Right cardiac atrium (tissue), 5 donors: ENCODE measurements around the gene ARL4A. TPM values are rescaled to one million over a fixed set of nuclear protein-coding genes. Genes with fewer than 3 reads are reported as not detected.
"Not testable (repeated sequence)": the region's sequence is repeated elsewhere in the genome, so short reads cannot be mapped to it uniquely, and the experiment has no call there.

Experiments
- ATAC-seq, 2 donors: fragments of 200-7000 bp; cut with Tn5 transposase; one replicate each; pipeline versions ENCODE4 v1.8.0 to v1.9.1; 2020; ENCODE audit warnings: moderate library complexity in 2 of 2, mild to moderate bottlenecking in 1 of 2
- DNase-seq, 3 donors: peaks; one replicate each; pipeline ENCODE4 v3.0.0-alpha.2; 2020
- H3K27ac ChIP-seq: one replicate; pipeline ENCODE4 v1.5.1; 2013; ENCODE audit warnings: mild to moderate bottlenecking, low read length, control low read depth, moderate library complexity
- H3K27me3 ChIP-seq: one replicate; pipeline ENCODE4 v1.6.1; 2013; ENCODE audit not compliant: control insufficient read depth, insufficient read depth
- H3K4me1 ChIP-seq: one replicate; pipeline ENCODE4 v1.6.1; 2013; ENCODE audit warnings: low read length; ENCODE audit not compliant: control insufficient read depth, insufficient read depth
- H3K4me3 ChIP-seq: one replicate; pipeline ENCODE4 v1.5.1; 2013; ENCODE audit warnings: low read length, control low read depth
- H3K9me3 ChIP-seq: one replicate; pipeline ENCODE4 v1.6.1; 2013; ENCODE audit warnings: low read length; ENCODE audit not compliant: control insufficient read depth
- WGBS: extraction: QIAGEN DNeasy Blood & Tissue Kit; methylation state at CpG from one replicate; pipeline ENCODE4 v1.1.7; 2013; 5-methylcytosine and 5-hydroxymethylcytosine counted together
- intact Hi-C, 4 donors: fragments of 100-400 bp; cut with DNase I; formaldehyde crosslinking; loops; one replicate each; pipeline versions ENCODE4 v1.11.0 to v1.14.0; 2022 to 2023
- polyA plus RNA-seq: library from polyadenylated mRNA; stranded (reverse); fragments of 200-250 nt; gene quantifications from one replicate; pipeline ENCODE4 v1.2.3, GENCODE V29; 2013
- total RNA-seq, 4 donors: library from RNA; stranded (reverse); fragmentation: NEBNext Ultra II Directional; extraction: Animal tissue kit (Norgen Biotek cat#: 25700); gene quantifications; one replicate each; pipeline ENCODE4 v1.2.1, GENCODE V29; 2021
- donor health status: healthy with polysubstance abuse.
- donor health status: DM: no; HTN: yes; CAD: no.
- donor health status: DM: no; HTN: no; CAD: no.
- donor health status: DM: no; HTN: yes; CAD: no; lungs with severe emphysema.
- donor health status: DM: yes; HTN: yes; CAD: no.

The ARL4A gene
- total and polyA plus RNA-seq, 5 donors, result 9.6 to 19.7 (median 12.2) TPM

DNA sequence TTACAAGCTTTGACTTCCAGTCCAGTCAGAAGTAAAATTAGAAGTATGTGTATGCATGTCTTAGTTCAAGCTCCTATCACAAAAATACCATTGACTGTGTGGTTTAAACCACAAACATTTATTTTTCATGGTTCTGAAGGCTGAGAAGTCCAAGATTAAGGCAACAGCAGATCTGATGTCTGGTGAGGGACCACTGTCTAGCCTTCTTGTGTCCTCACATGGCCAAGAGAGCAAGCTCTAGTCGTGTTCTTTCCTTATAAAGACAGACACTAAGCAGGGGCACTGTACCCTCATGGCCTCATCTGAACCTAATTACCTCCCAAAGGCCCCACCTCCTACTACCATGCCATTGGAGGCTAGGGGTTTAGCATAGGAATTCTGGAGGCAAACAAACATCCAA lies 41.3 kb upstream of the ARL4A start:
- 50% methylated on average over 1 of the region's 1 CpG for WGBS
- intact Hi-C loops, result no loop called here
- DNase-seq (no peak), ATAC-seq (no peak)
- no peak overlapping the region for H3K27ac ChIP-seq
- H3K9me3 ChIP-seq, result no peaks in the 10 kb centered on the region
- H3K4me3 ChIP-seq, result no peak overlapping the region
- no peaks in the 10 kb centered on the region for H3K4me1 ChIP-seq
- no peaks in the 10 kb centered on the region for H3K27me3 ChIP-seq

GRCh38 chr7:12647364-12648219 lies 39.8 kb upstream of the ARL4A start:
- no peaks in the 10 kb centered on the region for H3K27me3 ChIP-seq
- no peaks in the 10 kb centered on the region for H3K9me3 ChIP-seq
- no peaks in the 10 kb centered on the region for H3K4me1 ChIP-seq
- no peak overlapping the region for H3K4me3 ChIP-seq
- DNase-seq, result no peak
- 82% methylated on average over 6 of the region's 6 CpGs for WGBS
- intact Hi-C loops, result no loop called here
- ATAC-seq, result no peak
- no peak overlapping the region for H3K27ac ChIP-seq

- no peak for DNase-seq
- no peaks in the 10 kb centered on the region for H3K4me1 ChIP-seq
- no peaks in the 10 kb centered on the region for H3K9me3 ChIP-seq
- H3K27ac ChIP-seq, result no peak overlapping the region
- WGBS, result 73% methylated on average over 4 of the region's 4 CpGs
- intact Hi-C loops, result no loop called here
- no peak for ATAC-seq
- H3K4me3 ChIP-seq, result no peak overlapping the region
- H3K27me3 ChIP-seq, result no peaks in the 10 kb centered on the region
Observed at GRCh38 chr7:12648704-12649261, 38.6 kb upstream of the ARL4A start.

GRCh38 chr7:12649348-12649747 lies 38.1 kb upstream of the ARL4A start:
- DNase-seq (no peak), ATAC-seq (no peak)
- Histone ChIP-seq H3K27me3 (no peaks in the 10 kb centered on the region), H3K9me3 (no peaks in the 10 kb centered on the region), H3K4me1 (no peaks in the 10 kb centered on the region), H3K27ac (no peak overlapping the region), H3K4me3 (no peak overlapping the region)
- intact Hi-C loops, result no loop called here

- DNase-seq (no peak), ATAC-seq (no peak)
- no peaks in the 10 kb centered on the region for H3K4me1 ChIP-seq
- no peak overlapping the region for H3K4me3 ChIP-seq
- no peak overlapping the region for H3K27ac ChIP-seq
- intact Hi-C loops, result no loop called here
- H3K27me3 ChIP-seq, result no peaks in the 10 kb centered on the region
- no peaks in the 10 kb centered on the region for H3K9me3 ChIP-seq
- 87% methylated on average over 2 of the region's 2 CpGs for WGBS
Observed at GRCh38 chr7:12650080-12650479, 37.4 kb upstream of the ARL4A start.

DNA sequence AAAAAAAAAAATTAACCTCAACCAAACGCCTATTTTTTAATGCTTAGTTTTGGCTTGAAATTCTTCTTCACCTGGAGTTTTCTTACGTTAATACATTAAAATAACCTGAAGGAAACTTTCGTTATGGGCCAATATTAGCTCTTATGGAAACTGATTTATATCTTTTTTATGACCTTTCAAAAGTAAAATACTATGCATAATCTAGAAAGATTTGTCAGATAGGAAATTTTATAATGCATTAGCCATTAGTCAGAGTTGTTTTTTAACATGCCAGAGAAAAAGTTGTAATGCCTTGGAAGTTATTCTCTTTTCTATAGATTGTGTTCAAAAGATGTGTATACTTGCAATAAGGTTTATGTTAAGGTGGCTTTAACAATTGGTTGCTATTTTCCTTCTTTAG lies 34.3 kb upstream of the ARL4A start:
- H3K27ac ChIP-seq, result no peak overlapping the region
- ATAC-seq (no peak), DNase-seq (no peak)
- intact Hi-C loops, result no loop called here
- H3K4me3 ChIP-seq, result no peak overlapping the region
- no peaks in the 10 kb centered on the region for H3K27me3 ChIP-seq
- 82% methylated on average over 3 of the region's 3 CpGs for WGBS
- H3K9me3 ChIP-seq, result no peaks in the 10 kb centered on the region
- H3K4me1 ChIP-seq, result no peaks in the 10 kb centered on the region

GRCh38 chr7:12653518-12653917 lies 33.9 kb upstream of the ARL4A start:
- Histone ChIP-seq H3K4me1 (no peaks in the 10 kb centered on the region), H3K27ac (no peak overlapping the region), H3K27me3 (no peaks in the 10 kb centered on the region), H3K4me3 (no peak overlapping the region), H3K9me3 (no peaks in the 10 kb centered on the region)
- no peak for DNase-seq
- WGBS, result 74% methylated on average over 2 of the region's 2 CpGs
- ATAC-seq, result no peak
- intact Hi-C loops, result no loop called here

GRCh38 chr7:12655161-12655560 lies 32.3 kb upstream of the ARL4A start:
- intact Hi-C loops, result no loop called here
- no peaks in the 10 kb centered on the region for H3K9me3 ChIP-seq

DNA sequence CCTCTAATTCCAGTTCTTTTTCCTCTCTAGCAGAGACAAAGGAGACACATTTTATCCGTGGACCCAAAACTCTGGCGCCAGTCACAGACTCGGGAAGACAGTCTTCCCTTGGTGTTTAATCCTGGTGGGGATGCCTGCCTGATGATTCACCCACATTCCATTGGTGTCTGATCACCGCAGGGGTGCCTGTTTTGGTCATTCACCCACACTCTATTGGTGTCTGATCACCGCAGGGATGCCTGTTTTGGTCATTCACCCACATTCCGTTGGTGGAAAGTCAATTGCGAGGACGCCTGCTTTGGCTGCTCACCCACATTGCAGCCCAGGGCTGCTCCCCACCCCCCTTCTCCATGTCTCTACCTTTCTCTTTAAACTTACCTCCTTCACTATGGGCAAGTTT lies 27.0 kb upstream of the ARL4A start:
- WGBS, result 79% methylated on average over 8 of the region's 8 CpGs
- H3K4me3 ChIP-seq, H3K27ac ChIP-seq, H3K4me1 ChIP-seq, H3K9me3 ChIP-seq, H3K27me3 ChIP-seq, ATAC-seq, intact Hi-C loops, DNase-seq: not testable (repeated sequence)

More at GRCh38 chr7:12655161-12655560, 32.3 kb upstream of the ARL4A start:
- Histone ChIP-seq H3K27ac (no peak overlapping the region), H3K4me3 (no peak overlapping the region), H3K27me3 (no peaks in the 10 kb centered on the region), H3K4me1 (no peaks in the 10 kb centered on the region)
- DNase-seq, result no peak
- no peak for ATAC-seq
- 94% methylated on average over 2 of the region's 2 CpGs for WGBS

DNA sequence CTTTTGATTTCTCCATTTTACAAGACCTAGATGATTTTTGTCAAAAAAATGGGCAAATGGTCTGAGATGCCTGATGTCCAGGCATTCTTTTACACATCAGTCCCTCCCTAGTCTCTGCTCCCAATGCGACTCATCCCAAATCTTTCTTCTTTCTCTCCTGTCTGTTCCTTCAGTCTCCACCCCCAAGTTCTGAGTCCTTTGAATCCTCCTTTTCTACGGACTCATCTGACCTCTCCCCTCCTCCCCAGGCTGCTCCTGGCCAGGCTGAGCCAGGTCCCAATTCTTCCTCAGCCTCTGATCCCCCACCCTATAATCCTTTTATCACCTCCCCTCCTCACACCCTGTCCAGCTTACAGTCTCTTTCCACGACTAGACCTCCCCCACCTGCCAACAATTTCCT lies 26.4 kb upstream of the ARL4A start:
- H3K27ac ChIP-seq, H3K4me3 ChIP-seq, H3K27me3 ChIP-seq, ATAC-seq, H3K9me3 ChIP-seq, intact Hi-C loops, H3K4me1 ChIP-seq, DNase-seq: not testable (repeated sequence)
- WGBS, result 69% methylated on average over 3 of the region's 3 CpGs

- Histone ChIP-seq H3K27ac (no peak overlapping the region), H3K9me3 (no peaks in the 10 kb centered on the region), H3K4me1 (no peaks in the 10 kb centered on the region), H3K4me3 (no peak overlapping the region), H3K27me3 (no peaks in the 10 kb centered on the region)
- WGBS, result 84% methylated on average over 6 of the region's 6 CpGs
- ATAC-seq (no peak), DNase-seq (no peak)
- intact Hi-C loops, result no loop called here
Observed at GRCh38 chr7:12661581-12661980, 25.9 kb upstream of the ARL4A start.
